OCI-LY7 (cell line): ENCODE results near the gene LEMD1.

Source experiments
- EZH2phosphoT487 ChIP-seq: fragments of 200-600 bp; sonication (generic); IDR thresholded peaks from 2 replicates; pipeline ENCODE4 v1.6.1; 2018; ENCODE audit warnings: low read depth, borderline replicate concordance, mild to moderate bottlenecking, mixed run types, antibody characterized with exemption, low read length, moderate library complexity, mixed read lengths
- TF ChIP-seq, protein P1 (sequence below): fragments of 200-600 bp; sonication (generic); conservative IDR thresholded peaks from 2 replicates; pipeline ENCODE4 v1.5.1; 2014; ENCODE audit warnings: mild to moderate bottlenecking, antibody characterized with exemption, low read length, moderate library complexity, mixed read lengths

DNA sequence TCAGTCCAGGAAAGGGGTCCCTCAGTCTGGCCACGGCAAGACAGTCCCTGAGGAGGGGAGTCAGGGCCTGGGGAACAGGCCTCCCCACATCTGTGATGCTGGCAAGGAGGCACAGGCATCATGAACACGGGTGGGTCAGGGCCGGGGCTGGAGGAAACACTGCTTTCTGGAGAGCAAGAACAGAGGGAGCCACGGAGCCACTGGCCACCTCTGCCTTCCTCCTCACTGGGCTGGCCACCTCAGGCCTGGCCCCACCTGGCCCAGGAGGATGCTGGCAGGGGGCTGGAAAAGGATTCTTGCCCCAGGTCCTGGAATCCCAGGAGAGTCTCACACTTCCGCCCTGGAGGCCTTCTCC, 18.2 kb upstream of the LEMD1 start:
- TF ChIP-seq, protein P1, sequence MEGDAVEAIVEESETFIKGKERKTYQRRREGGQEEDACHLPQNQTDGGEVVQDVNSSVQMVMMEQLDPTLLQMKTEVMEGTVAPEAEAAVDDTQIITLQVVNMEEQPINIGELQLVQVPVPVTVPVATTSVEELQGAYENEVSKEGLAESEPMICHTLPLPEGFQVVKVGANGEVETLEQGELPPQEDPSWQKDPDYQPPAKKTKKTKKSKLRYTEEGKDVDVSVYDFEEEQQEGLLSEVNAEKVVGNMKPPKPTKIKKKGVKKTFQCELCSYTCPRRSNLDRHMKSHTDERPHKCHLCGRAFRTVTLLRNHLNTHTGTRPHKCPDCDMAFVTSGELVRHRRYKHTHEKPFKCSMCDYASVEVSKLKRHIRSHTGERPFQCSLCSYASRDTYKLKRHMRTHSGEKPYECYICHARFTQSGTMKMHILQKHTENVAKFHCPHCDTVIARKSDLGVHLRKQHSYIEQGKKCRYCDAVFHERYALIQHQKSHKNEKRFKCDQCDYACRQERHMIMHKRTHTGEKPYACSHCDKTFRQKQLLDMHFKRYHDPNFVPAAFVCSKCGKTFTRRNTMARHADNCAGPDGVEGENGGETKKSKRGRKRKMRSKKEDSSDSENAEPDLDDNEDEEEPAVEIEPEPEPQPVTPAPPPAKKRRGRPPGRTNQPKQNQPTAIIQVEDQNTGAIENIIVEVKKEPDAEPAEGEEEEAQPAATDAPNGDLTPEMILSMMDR, result no peak
- TF ChIP-seq EZH2phosphoT487, result no peak
